ENCODE measurements around the gene C2orf81. TPM values are rescaled to one million over a fixed set of nuclear protein-coding genes. Genes with fewer than 3 reads are reported as not detected.

Gene C2orf81
- total and polyA plus RNA-seq, 10 of the 15 experiments (the other 5 are each of a cell fraction or from before 2014, with no cell fraction given) = 0.10 to 9.8 (median 2.7) TPM

DNA sequence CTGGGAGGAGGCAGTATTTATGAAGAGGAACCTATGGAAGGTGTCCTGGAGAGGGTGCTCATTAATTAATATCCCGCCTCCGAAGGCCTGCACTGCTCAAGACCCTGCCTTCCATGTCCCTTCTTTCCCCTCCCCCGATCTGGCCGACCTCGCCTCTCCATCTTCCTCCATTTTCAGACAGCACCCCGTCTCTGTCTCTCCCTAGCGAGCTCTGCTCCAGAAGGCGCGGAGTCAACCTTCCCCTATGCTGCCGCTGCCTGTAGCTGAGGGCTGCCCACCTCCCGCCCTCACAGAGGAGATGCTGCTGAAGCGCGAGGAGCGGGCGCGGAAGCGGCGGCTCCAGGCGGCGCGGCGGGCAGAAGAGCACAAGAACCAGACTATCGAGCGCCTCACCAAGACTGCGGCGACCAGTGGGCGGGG is 35.7 kb upstream of the C2orf81 start:
- peak overlapping the region; percentile 66 for H2AFZ ChIP-seq (ENCODE audit: control insufficient read depth, low read depth, low read length)

More for the DNA sequence above, 35.7 kb upstream of the C2orf81 start:
- peaks cover 16% of the 10 kb centered on the region for H3K4me1 ChIP-seq (ENCODE audit: control insufficient read depth, insufficient read depth, low read length)
- POLR2A ChIA-PET = interaction anchor here (0.6 to 5.8 kb wide), 10 partner anchors 10 to 141 kb away, joined by 3 to 44 read pairs (median 4); partner anchors contain the start of genes CCDC142, MRPL53, RTKN and TTC31
- RAD21 ChIA-PET (ENCODE audit: unreplicated experiment) = interaction anchor here (0.5 to 3.5 kb wide), 11 partner anchors 12 to 422 kb away, joined by 3 to 21 read pairs (median 4); partner anchors contain the start of genes AUP1, CCDC142, HTRA2 and TTC31
- ATAC-seq (no peak), FAIRE-seq (no peak), DNase-seq (ENCODE audit: low read depth, low spot score) (no peak)
- H3K36me3 ChIP-seq (ENCODE audit: control insufficient read depth in 2 of 2, insufficient read depth in 2 of 2, low read length in 1 of 2) = peaks cover 0 to 2% of the 10 kb centered on the region in 2 experiments; a peak in 3 of 4 replicates
- CTCF ChIA-PET = interaction anchor here (0.8 to 6.7 kb wide), 11 partner anchors 18 to 131 kb away, joined by 3 to 54 read pairs (median 4); partner anchors contain the start of genes AUP1, C2orf81, CCDC142 and HTRA2
- peak overlapping the region; percentile 91 for H3K4me2 ChIP-seq (ENCODE audit: control insufficient read depth, insufficient read depth)
- BruUV-seq (replicated peaks) = no TSS peak
- H4K20me1 ChIP-seq (ENCODE audit: control insufficient read depth, insufficient read depth) = no peaks in the 10 kb centered on the region
- SMC1A ChIA-PET (ENCODE audit: uncharacterized antibody, unreplicated experiment) = interaction anchor here (0.7 to 5.5 kb wide), 15 partner anchors 10 to 130 kb away, joined by 3 to 24 read pairs (median 6); partner anchors contain the start of genes C2orf81, CCDC142, TTC31 and WDR54
- H3K79me2 ChIP-seq (ENCODE audit: control insufficient read depth, insufficient read depth, low read length) = peaks cover 18% of the 10 kb centered on the region
- peak overlapping the region; percentile 80 for H3K4me3 ChIP-seq
- intact Hi-C loops (cut with micrococcal nuclease; ENCODE audit: unreplicated experiment) = loop anchor here (1.0 kb wide), 1 partner anchor 8 kb away; the partner anchor contains the start of gene MOGS
- H3K27ac ChIP-seq (ENCODE audit: control insufficient read depth, insufficient read depth) = peak overlapping the region; percentile 96
- peak overlapping the region; percentile 73; the same call in 1 of the 2 replicates for H3K9ac ChIP-seq (ENCODE audit: control insufficient read depth, insufficient read depth, low read length)
- no peaks in the 10 kb centered on the region for H3K9me3 ChIP-seq (replicated peaks; ENCODE audit: control insufficient read depth, insufficient read depth, low read length)
- no peaks in the 10 kb centered on the region for H3K27me3 ChIP-seq (replicated peaks in 1 of 2; ENCODE audit: control insufficient read depth in 2 of 2, insufficient read depth in 2 of 2, low read length in 1 of 2)
- WGBS (ENCODE audit: insufficient coverage, insufficient replicate concordance, low lambda C conversion rate, missing lambda C conversion rate) = 1% methylated on average over 27 of the region's 27 CpGs
- TF ChIP-seq HDGF (IDR thresholded peaks at IDR 0.05) (no peak), ATF7 (IDR thresholded peaks at IDR 0.05; ENCODE audit: low read depth) (no peak), CREM (IDR thresholded peaks at IDR 0.05; ENCODE audit: low read depth) (no peak), ZNF207 (IDR thresholded peaks at IDR 0.05; ENCODE audit: borderline replicate concordance) (no peak), RFX5 (IDR thresholded peaks at IDR 0.05; ENCODE audit: low read depth, low read length) (no peak), YBX1 (IDR thresholded peaks at IDR 0.05) (no peak)
- in situ Hi-C loops (cut with MboI) = no loop called here
